GM18909 (cell line): Measurements from ENCODE around the gene SLC44A4.
"Not testable (repeated sequence)": the region's sequence is repeated elsewhere in the genome, so short reads cannot be mapped to it uniquely, and the experiment has no call there.

Experiments used
- ATAC-seq: cut with Tn5 transposase; IDR thresholded peaks from one replicate; pipeline ENCODE4 v1.9.1; 2021; ENCODE audit warnings: mild to moderate bottlenecking; ENCODE audit not compliant: unreplicated experiment, poor library complexity

SLC44A4 gene

GRCh38 chr6:31882344-31882743 lies 3.5 kb upstream of the SLC44A4 start:
- no peak for ATAC-seq

- no peak for ATAC-seq
Measured at GRCh38 chr6:31881136-31881859, 2.5 kb upstream of the SLC44A4 start.

DNA sequence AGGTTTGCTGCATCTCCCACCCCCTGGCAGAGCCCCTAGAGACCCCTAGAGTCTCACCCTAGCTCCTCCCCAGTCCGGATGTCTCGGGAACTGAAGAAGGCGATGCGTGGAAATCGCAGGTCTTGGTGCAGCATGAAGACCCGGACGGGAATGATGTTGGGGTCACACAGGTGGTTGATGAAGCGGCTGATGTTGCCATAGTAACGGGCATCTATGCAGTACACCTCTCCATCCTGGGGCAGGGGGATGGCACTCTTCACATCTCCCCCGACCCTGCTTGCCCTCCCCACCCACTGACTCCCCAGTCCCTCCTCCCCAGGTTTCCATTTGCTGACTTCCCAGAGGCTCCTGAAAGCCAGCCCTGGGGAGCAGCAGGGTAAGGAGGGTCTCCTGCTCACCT lies 1.8 kb upstream of the SLC44A4 start:
- ATAC-seq = no peak

- ATAC-seq = no peak
Measured at GRCh38 chr6:31879901-31880300, 1.1 kb upstream of the SLC44A4 start.

DNA sequence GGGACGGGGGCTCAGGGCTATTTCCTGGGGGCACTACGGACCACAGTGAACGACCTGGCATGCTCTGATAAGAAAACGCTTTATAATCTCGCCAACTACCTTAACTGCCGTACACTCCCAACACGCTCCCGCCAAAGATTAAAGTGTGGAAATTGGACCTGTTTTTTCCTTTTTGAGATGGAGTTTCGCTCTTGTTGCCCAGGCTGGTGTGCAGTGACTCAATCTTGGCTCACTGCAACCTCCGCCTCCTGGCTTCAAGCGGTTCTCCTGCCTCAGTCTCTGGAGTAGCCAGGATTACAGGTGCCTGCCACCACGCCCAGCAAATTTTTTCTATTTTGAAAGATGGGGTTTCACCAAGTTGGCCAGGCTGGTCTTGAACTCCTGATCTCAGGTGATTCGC lies 346 bp upstream of the SLC44A4 start:
- no peak for ATAC-seq

GRCh38 chr6:31878222-31878621 lies 575 bp downstream of the SLC44A4 start:
- no peak for ATAC-seq

DNA sequence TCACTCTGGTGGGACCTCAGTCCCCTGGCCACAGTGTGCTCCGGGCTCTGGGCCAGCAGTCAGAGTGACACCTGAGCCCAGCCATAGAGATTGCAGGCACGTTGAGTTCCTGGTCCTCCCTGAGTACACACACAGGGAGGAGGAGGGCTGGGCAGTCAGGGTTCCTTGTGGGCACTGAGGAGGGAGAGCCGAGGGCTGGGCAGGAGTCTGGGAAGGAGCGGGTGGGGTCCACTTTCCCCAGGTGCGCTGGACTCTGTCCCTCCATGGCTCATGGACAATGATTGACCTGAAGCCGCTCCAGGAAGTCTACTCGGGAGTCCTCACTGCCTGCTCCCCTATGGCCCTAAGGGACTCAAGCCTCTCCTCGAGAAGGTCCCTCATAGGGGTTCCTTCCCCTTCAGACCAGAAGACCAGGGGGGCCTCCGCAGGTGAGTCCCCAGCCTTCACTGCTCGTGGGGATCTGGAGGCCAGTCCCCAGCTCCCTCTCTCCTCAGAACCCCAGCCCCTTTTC lies 1.1 kb downstream of the SLC44A4 start:
- no peak for ATAC-seq

DNA sequence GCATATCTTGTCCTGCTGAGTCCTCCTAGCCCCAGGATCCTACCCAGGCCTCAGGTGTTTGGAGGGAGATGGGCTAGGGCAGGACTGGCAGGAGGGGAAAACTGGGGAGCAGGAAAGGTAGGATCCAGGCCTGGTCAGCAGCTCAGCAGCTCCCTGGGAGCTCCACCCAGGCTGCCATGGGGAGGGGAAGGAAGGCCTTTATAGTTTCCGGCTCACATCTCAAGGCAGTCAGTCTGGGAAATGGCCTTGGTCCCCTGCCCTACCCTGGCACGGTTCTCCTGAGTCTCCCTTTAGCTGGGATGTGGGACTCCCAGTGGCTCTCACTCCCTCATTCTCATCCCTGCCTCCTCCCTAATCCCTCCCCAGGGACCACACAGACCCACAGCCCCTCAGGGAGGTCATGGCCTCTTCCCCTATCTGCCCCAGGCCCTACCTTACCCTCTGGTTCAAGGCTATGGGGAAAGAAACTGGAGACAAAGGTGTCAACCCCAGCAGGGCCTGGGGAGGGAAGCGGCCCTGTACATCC lies 1.6 kb downstream of the SLC44A4 start:
- ATAC-seq = no peak

DNA sequence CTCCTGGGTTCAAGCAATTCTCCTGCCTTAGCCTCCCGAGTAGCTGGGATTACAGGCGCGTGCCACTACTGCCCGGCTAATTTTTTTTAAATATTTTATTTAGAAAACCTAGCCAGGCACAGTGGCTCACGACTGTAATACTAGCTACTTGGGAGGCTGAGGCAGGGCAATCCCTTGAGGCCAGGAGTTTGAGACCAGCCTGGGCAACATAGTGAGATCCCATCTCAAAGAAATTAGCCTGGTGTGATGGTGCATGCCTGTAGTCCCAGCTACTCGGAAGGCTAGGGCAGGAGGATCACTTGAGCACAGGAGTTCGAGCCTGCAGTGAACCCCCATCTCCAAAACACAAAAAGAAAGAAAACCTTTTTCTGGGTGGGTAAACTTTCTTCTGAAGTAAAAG lies 2.4 kb downstream of the SLC44A4 start:
- no peak for ATAC-seq

GRCh38 chr6:31875877-31876276 lies 2.9 kb downstream of the SLC44A4 start:
- no peak for ATAC-seq

GRCh38 chr6:31874836-31875572 lies 3.8 kb downstream of the SLC44A4 start:
- no peak for ATAC-seq

DNA sequence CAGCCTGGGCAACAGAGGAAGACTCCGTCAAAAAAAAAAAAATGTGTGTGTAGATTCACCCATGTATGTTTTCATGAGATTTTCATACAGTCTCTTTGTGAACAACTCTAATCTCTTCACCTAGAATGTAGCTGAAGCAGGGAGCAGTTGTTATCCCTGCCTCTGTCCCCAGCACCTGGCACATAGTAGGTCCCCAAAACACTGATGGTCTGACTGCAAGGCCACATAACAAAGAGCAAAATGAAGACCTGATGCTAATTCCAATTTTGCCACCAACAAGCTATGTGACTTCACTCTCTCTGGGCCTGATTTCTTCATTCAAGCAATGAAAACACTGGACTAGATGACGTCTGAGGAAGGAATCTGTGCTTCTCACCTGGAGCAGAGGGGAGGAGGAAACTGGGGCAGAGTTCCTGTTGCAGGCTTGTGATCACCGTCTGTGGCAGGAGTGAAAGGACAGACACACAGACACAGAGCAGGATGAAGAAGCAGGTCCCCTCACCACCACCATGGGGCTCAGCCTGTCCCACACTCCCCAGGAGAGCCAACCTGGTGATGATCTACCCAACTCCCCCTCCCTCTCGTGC lies 4.6 kb downstream of the SLC44A4 start:
- ATAC-seq = no peak

- no peak for ATAC-seq
Measured at GRCh38 chr6:31871046-31871659, 7.6 kb downstream of the SLC44A4 start.

- no peak for ATAC-seq
Measured at GRCh38 chr6:31870385-31870921, 8.3 kb downstream of the SLC44A4 start.

DNA sequence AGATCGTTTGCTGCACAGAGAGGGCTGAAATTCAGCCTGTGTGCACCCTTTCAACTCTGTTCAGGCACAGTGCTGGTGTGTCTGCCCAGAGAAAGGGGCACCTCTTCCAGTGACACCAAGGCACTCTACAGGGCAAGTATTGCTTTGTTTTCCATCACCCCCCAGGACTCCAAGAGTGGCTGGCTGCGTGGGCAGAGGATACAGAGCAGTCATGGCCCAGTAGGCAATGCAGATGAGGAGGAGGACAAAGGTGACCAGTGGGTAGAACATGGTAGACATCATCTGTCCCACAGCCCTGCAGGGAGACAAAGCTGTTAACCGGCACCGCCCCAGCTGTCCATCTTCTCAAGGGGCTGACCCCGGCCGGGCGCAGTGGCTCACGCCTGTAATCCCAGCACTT lies 9.5 kb downstream of the SLC44A4 start:
- no peak for ATAC-seq

GRCh38 chr6:31868658-31868971 lies 10.2 kb downstream of the SLC44A4 start:
- not testable (repeated sequence) for ATAC-seq

DNA sequence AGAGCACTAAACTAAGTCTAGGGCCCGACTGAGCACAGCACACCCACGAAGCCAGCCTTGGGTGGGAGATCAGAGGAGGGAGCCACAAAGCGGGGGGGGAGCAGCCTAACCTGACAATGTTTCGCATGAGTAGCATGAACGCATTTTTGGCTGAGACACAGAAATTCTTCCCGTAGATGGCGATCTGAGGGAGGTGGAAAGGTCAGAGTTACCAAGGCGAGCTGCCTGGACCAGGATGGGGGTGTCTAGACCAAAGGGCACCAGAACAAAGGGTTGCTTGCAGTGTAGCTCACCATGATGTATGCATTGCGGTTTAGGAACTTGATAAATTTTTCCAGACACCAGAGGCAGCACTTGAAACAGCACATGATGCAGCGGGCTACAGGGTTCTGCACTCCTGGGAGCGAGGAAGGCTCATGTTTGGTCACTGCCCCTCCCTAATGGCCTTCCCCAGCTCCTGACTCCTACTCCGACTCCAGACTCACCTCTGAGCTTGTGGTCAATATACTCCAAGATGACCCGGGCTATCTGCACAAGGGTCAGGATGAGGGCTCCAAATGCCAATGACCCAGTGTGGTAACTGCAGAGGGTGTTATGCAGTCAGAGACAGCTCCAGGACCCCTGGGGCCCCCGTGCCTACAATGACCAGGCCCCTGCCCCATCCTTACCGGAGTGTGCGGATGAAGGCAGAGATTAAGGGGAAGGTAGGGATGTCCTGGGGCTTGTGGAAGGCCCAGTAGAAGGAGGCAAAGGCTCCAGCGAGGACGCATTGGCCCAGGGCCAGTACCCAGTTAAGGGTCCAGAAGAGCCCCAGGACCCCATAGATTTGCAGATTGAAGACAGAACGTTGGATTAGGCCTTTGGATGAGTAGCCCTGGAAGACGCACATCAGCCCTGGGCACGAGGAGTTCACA lies 13.3 kb downstream of the SLC44A4 start:
- no peak for ATAC-seq

GRCh38 chr6:31864818-31865204 lies 14.0 kb downstream of the SLC44A4 start:
- no peak for ATAC-seq

DNA sequence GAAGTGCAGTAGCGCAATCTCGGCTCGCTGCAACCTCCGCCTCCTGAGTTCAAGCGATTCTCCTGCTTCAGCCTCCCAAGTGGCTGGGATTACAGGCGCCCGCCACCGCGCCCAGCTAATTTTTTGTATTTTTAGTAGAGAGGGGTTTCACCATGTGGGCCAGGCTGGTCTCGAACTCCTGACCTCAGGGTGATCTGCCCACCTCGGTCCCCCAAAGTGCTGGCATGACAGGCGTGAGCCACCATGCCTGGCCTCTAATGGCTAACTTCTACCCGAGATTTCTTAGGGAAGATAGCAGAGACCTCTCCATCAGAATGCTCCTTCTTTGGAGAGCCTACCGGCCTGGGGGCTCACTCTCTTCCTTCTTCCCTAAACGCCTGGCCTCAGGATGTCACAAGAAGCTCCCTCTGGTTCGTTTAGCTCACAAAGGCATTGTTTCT lies 14.7 kb downstream of the SLC44A4 start:
- ATAC-seq = not testable (repeated sequence)
